AG04450 (cell line): ENCODE results near the gene APLP2. TPM values are rescaled to one million over a fixed set of nuclear protein-coding genes. Genes with fewer than 3 reads are reported as not detected.

Experiments
- CTCF ChIA-PET: fragments of 300-600, 350-600 bp; formaldehyde crosslinking; extraction: SDS; loops from one replicate; lab custom pipeline; 2022; ENCODE audit warnings: antibody characterized with exemption, inconsistent platforms; lab: Charles Lee
- POLR2A ChIA-PET: fragments of 350-600 bp; formaldehyde crosslinking; extraction: SDS; loops from one replicate; lab custom pipeline; 2021; ENCODE audit warnings: antibody characterized with exemption, inconsistent platforms; lab: Yijun Ruan, JAX
- DNase-seq: peaks from one replicate; pipeline ENCODE4 v3.0.0-alpha.2; 2011; ENCODE audit warnings: low read depth, low spot score
- H3K27ac ChIP-seq: one replicate; pipeline ENCODE4 v1.5.1; 2012; ENCODE audit warnings: low read depth, low read length, control low read depth
- H3K27me3 ChIP-seq: one replicate; pipeline ENCODE4 v1.6.0; 2012; ENCODE audit warnings: low read length; ENCODE audit not compliant: control insufficient read depth, insufficient read depth
- H3K4me3 ChIP-seq: 2 replicates; pipeline ENCODE4 v1.5.1; 2011; ENCODE audit warnings: mild to moderate bottlenecking, low read depth, low read length, control low read depth
- H3K9me3 ChIP-seq: 2 replicates; pipeline ENCODE4 v1.5.1; 2012; ENCODE audit warnings: low read length; ENCODE audit not compliant: control insufficient read depth, insufficient read depth
- polyA plus RNA-seq: library from polyadenylated mRNA; depleted of rRNA; stranded (reverse); fragments of >200 nt; gene quantifications from 2 replicates; pipeline ENCODE4 v1.2.3, GENCODE V29; 2011
- TF ChIP-seq, protein P1 (sequence below): IDR thresholded peaks from 2 replicates; pipeline ENCODE4 v1.5.1; 2011; ENCODE audit warnings: low read depth, low read length, control low read depth, inconsistent platforms

Gene APLP2
- polyA plus RNA-seq, 1 experiment = 273 TPM

- no peaks in the 10 kb centered on the region for H3K9me3 ChIP-seq
- TF ChIP-seq, protein P1, sequence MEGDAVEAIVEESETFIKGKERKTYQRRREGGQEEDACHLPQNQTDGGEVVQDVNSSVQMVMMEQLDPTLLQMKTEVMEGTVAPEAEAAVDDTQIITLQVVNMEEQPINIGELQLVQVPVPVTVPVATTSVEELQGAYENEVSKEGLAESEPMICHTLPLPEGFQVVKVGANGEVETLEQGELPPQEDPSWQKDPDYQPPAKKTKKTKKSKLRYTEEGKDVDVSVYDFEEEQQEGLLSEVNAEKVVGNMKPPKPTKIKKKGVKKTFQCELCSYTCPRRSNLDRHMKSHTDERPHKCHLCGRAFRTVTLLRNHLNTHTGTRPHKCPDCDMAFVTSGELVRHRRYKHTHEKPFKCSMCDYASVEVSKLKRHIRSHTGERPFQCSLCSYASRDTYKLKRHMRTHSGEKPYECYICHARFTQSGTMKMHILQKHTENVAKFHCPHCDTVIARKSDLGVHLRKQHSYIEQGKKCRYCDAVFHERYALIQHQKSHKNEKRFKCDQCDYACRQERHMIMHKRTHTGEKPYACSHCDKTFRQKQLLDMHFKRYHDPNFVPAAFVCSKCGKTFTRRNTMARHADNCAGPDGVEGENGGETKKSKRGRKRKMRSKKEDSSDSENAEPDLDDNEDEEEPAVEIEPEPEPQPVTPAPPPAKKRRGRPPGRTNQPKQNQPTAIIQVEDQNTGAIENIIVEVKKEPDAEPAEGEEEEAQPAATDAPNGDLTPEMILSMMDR = no peak
- no peaks in the 10 kb centered on the region for H3K27me3 ChIP-seq
- ChIA-PET CTCF (interaction anchor here (8.9 kb wide), 1 partner anchor 215 kb away, joined by 395 read pairs; no protein-coding TSS in a partner anchor), POLR2A (no interaction called here)
- no peak for DNase-seq
- no peak overlapping the region for H3K27ac ChIP-seq
- H3K4me3 ChIP-seq = no peak overlapping the region
Observed at GRCh38 chr11:130137999-130138398, 68.3 kb downstream of the APLP2 start.

- TF ChIP-seq, protein P1 = no peak
Observed at GRCh38 chr11:130139401-130139800, 69.7 kb downstream of the APLP2 start.

DNA sequence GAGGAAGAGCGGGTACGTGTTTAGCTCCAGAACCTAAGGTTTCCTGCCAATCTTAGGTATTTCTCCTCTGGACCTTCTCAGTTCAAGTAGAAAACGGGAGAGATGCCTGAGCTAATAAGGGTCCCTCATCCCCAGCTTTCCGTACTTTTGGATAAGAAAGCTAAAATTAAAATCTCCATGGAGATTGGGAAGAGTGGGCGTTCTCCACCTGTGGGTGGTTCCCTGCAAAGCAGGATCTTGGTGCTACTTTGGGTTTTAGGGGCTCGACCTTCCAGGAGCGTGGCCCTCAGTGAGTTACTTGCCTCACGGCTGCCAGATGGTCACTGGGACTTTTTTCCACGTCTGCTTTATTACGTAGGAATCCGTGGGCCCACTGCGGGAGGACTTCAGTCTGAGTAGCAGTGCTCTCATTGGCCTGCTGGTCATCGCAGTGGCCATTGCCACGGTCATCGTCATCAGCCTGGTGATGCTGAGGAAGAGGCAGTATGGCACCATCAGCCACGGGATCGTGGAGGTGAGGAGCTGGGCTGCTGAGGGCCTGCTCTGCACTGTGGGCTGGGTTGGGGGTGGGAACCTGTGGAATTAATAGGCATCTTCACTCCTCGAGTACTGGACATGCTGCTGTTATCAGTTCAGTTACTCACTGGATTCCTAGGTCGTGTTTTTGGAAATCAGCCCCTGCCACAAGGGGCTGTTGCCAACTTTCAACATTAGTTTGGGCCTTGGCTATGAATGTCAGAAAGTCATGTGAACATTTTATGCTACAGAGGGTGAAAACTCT lies 72.1 kb downstream of the APLP2 start:
- DNase-seq = no peak
- ChIA-PET POLR2A (no interaction called here), CTCF (interaction anchor here (1.6 kb wide), 1 partner anchor 9 kb away, joined by 5 read pairs; no protein-coding TSS in a partner anchor)
- Histone ChIP-seq H3K9me3 (no peaks in the 10 kb centered on the region), H3K4me3 (no peak overlapping the region), H3K27me3 (no peaks in the 10 kb centered on the region), H3K27ac (no peak overlapping the region)
- TF ChIP-seq, protein P1 = no peak

More at GRCh38 chr11:130139401-130139800, 69.7 kb downstream of the APLP2 start:
- DNase-seq = no peak
- ChIA-PET CTCF (interaction anchor here (0.8 to 1.3 kb wide), 2 partner anchors 8 to 258 kb away, joined by 3 read pairs; no protein-coding TSS in a partner anchor), POLR2A (no interaction called here)
- no peaks in the 10 kb centered on the region for H3K27me3 ChIP-seq
- H3K9me3 ChIP-seq = no peaks in the 10 kb centered on the region
- H3K27ac ChIP-seq = no peak overlapping the region
- no peak overlapping the region for H3K4me3 ChIP-seq

GRCh38 chr11:130144141-130144540 lies 74.4 kb downstream of the APLP2 start:
- TF ChIP-seq, protein P1 = no peak
- CTCF ChIA-PET = interaction anchor here (0.5 to 1.7 kb wide), 2 partner anchors 12 to 26 kb away, joined by 5 to 11 read pairs; no protein-coding TSS in a partner anchor
- H3K27me3 ChIP-seq = no peaks in the 10 kb centered on the region
- no peaks in the 10 kb centered on the region for H3K9me3 ChIP-seq
- H3K27ac ChIP-seq = no peak overlapping the region
- POLR2A ChIA-PET = no interaction called here
- DNase-seq = no peak
- no peak overlapping the region for H3K4me3 ChIP-seq

GRCh38 chr11:130144861-130145281 lies 75.2 kb downstream of the APLP2 start:
- ChIA-PET POLR2A (no interaction called here), CTCF (interaction anchor here (0.6 to 1.7 kb wide), 2 partner anchors 12 to 18 kb away, joined by 4 to 11 read pairs; no protein-coding TSS in a partner anchor)
- TF ChIP-seq, protein P1 = no peak
- H3K27ac ChIP-seq = no peak overlapping the region
- H3K27me3 ChIP-seq = no peaks in the 10 kb centered on the region
- DNase-seq = no peak
- no peaks in the 10 kb centered on the region for H3K9me3 ChIP-seq
- no peak overlapping the region for H3K4me3 ChIP-seq
